RWPE1 (cell line): ENCODE measurements around the gene FREM1.

Experiments used
- CTCF ChIA-PET: fragments of 350-600 bp; sonication (Branson Sonifier 250); formaldehyde crosslinking; extraction: SDS; loops from one replicate; lab custom pipeline; 2021; lab: Yijun Ruan, JAX
- POLR2A ChIA-PET: fragments of 400-600 bp; formaldehyde crosslinking; extraction: SDS; loops from one replicate; lab custom pipeline; 2020; ENCODE audit warnings: antibody characterized with exemption; ENCODE audit not compliant: low non-redundant PET; lab: Yijun Ruan, JAX
- DNase-seq: peaks from one replicate; pipeline ENCODE4 v3.0.0; 2012; ENCODE audit warnings: low spot score
- H3K27ac ChIP-seq: fragments of 450-650 bp; 2 replicates; pipeline ENCODE4 v1.5.1; 2017
- CTCF ChIP-seq: fragments of 450-650 bp; conservative IDR thresholded peaks from 2 replicates; pipeline ENCODE4 v1.5.1; 2017; ENCODE audit warnings: low read depth, mild to moderate bottlenecking

The FREM1 gene

GRCh38 chr9:14827805-14828204 is 82.4 kb downstream of the FREM1 start:
- H3K27ac ChIP-seq: no peak overlapping the region
- CTCF ChIA-PET: no interaction called here
- no peak for TF ChIP-seq CTCF
- POLR2A ChIA-PET: no interaction called here
- no peak for DNase-seq

- no peak for DNase-seq
- ChIA-PET POLR2A (no interaction called here), CTCF (no interaction called here)
- H3K27ac ChIP-seq: no peak overlapping the region
- TF ChIP-seq CTCF: no peak
Measured at GRCh38 chr9:14824481-14824880, 85.7 kb downstream of the FREM1 start.

GRCh38 chr9:14823800-14824199 is 86.4 kb downstream of the FREM1 start:
- POLR2A ChIA-PET: no interaction called here
- no peak for TF ChIP-seq CTCF
- no peak overlapping the region for H3K27ac ChIP-seq
- DNase-seq: no peak
- CTCF ChIA-PET: no interaction called here

- no peak for DNase-seq
- H3K27ac ChIP-seq: no peak overlapping the region
- TF ChIP-seq CTCF: no peak
- CTCF ChIA-PET: interaction anchor here (0.6 kb wide), 1 partner anchor 56 kb away, joined by 3 read pairs; no protein-coding TSS in a partner anchor
- POLR2A ChIA-PET: no interaction called here
Measured at GRCh38 chr9:14822666-14823065, 87.6 kb downstream of the FREM1 start.

GRCh38 chr9:14819183-14819582 is 91.0 kb downstream of the FREM1 start:
- no peak for DNase-seq
- H3K27ac ChIP-seq: no peak overlapping the region
- ChIA-PET POLR2A (no interaction called here), CTCF (no interaction called here)
- no peak for TF ChIP-seq CTCF

GRCh38 chr9:14814249-14814628 is 96.0 kb downstream of the FREM1 start:
- no peak overlapping the region for H3K27ac ChIP-seq
- ChIA-PET CTCF (interaction anchor here (0.6 kb wide), 1 partner anchor 241 kb away, joined by 3 read pairs; no protein-coding TSS in a partner anchor), POLR2A (no interaction called here)
- DNase-seq: no peak
- no peak for TF ChIP-seq CTCF
